Activated CD4-positive, CD25-positive, alpha-beta regulatory T cell treated with anti-CD3 and anti-CD28 coated beads, Interleukin-2, amount 50 U/mL, for 72 hours (primary cell): ENCODE measurements around the gene FAM199X.
"Not testable (repeated sequence)": the region's sequence is repeated elsewhere in the genome, so short reads cannot be mapped to it uniquely, and the experiment has no call there.

Source experiments
- DNase-seq: peaks from one replicate; pipeline ENCODE4 v3.0.0; 2021

Gene FAM199X

GRCh38 chrX:104193485-104193884 is 27.2 kb downstream of the FAM199X start:
- DNase-seq: no peak

GRCh38 chrX:104195013-104195412 is 28.8 kb downstream of the FAM199X start:
- DNase-seq: no peak

- no peak for DNase-seq
These were observed 29.3 kb downstream of the FAM199X start for GRCh38 chrX:104195489-104196084.

GRCh38 chrX:104205548-104205947 is 39.3 kb downstream of the FAM199X start:
- DNase-seq: no peak

- no peak for DNase-seq
These were observed 44.9 kb downstream of the FAM199X start for GRCh38 chrX:104211187-104211586.

GRCh38 chrX:104230060-104230459 is 63.8 kb downstream of the FAM199X start:
- not testable (repeated sequence) for DNase-seq
